HAP-1 (cell line): Measurements from ENCODE around the gene CCDC82.

ENCODE experiments used
- DNase-seq, 2 experiments: peaks; one replicate each; pipeline ENCODE4 v3.0.0-alpha.2; 2016 to 2020; ENCODE audit warnings: low spot score in 2 of 2
- H3K27me3 ChIP-seq: fragments of 250-450 bp; sonication (Bioruptor Pico); 2 replicates; pipeline ENCODE4 v1.5.1; 2020; ENCODE audit warnings: low read depth, mild to moderate bottlenecking, moderate library complexity
- H3K36me3 ChIP-seq: fragments of 250-450 bp; sonication (Bioruptor Pico); replicated peaks from 2 replicates; pipeline ENCODE4 v1.5.1; 2020; ENCODE audit warnings: mild to moderate bottlenecking
- H3K4me1 ChIP-seq: fragments of 250-450 bp; sonication (Bioruptor Pico); 2 replicates; pipeline ENCODE4 v1.5.1; 2020; ENCODE audit warnings: mild to moderate bottlenecking
- H3K4me3 ChIP-seq: fragments of 250-450 bp; sonication (Bioruptor Pico); 2 replicates; pipeline ENCODE4 v1.5.1; 2020; ENCODE audit warnings: mild to moderate bottlenecking, moderate library complexity
- H3K9me3 ChIP-seq: fragments of 250-450 bp; sonication (Bioruptor Pico); 2 replicates; pipeline ENCODE4 v1.5.1; 2020; ENCODE audit warnings: mild to moderate bottlenecking, moderate library complexity
- in situ Hi-C: fragments of 300-500 bp; cut with MboI; formaldehyde crosslinking; loops from 3 replicates; pipeline ENCODE4 v1.14.3; 2020; ENCODE audit warnings: low sequenced_read_pairs, inconsistent platforms, mixed read lengths

Gene CCDC82

DNA sequence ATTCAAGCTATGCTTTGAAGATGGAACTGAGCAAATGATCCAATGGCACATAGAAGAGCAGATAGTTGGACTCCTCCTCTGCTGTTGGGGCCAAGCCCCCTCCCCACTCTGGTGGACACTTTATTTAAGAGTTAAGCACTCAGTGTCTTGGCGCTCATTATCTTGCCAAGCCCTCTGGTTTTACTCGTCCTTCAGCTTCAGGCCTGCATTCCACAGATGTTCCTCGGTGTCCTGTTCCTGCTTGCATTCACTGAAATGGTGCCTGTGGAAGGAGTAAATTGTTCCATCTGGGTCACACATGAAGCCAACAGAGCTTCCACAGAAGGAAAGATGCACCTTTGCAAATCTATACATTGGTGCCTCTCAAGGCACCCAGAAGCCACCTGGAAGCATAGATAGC lies 72.8 kb downstream of the CCDC82 start:
- no peak for DNase-seq
- Histone ChIP-seq H3K4me3 (no peak overlapping the region), H3K36me3 (no peaks in the 10 kb centered on the region), H3K27me3 (no peaks in the 10 kb centered on the region), H3K9me3 (no peaks in the 10 kb centered on the region), H3K4me1 (peaks cover 3% of the 10 kb centered on the region)
- in situ Hi-C loops, result no loop called here

DNA sequence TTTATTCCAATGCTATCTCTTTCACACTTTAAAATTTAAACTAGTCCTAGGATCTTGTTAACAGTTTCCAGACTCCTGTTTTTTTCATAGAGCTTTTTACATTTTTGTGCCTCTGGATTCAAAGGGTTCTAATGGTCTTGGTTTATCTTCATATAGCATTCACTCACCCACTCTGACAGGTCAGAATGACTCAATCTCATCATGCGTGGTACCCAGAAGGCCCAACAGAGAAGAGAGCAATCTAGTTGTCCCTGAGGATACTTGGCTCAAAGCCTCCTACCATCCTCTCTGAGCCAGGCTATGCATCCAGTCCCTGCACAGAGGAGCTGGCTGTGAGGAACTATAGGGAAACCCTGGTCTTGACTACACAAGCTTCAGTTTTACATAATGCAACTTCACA lies 74.2 kb downstream of the CCDC82 start:
- DNase-seq, result no peak
- Histone ChIP-seq H3K36me3 (no peaks in the 10 kb centered on the region), H3K9me3 (no peaks in the 10 kb centered on the region), H3K4me3 (no peak overlapping the region), H3K27me3 (no peaks in the 10 kb centered on the region), H3K4me1 (peaks cover 14% of the 10 kb centered on the region)
- in situ Hi-C loops, result no loop called here

DNA sequence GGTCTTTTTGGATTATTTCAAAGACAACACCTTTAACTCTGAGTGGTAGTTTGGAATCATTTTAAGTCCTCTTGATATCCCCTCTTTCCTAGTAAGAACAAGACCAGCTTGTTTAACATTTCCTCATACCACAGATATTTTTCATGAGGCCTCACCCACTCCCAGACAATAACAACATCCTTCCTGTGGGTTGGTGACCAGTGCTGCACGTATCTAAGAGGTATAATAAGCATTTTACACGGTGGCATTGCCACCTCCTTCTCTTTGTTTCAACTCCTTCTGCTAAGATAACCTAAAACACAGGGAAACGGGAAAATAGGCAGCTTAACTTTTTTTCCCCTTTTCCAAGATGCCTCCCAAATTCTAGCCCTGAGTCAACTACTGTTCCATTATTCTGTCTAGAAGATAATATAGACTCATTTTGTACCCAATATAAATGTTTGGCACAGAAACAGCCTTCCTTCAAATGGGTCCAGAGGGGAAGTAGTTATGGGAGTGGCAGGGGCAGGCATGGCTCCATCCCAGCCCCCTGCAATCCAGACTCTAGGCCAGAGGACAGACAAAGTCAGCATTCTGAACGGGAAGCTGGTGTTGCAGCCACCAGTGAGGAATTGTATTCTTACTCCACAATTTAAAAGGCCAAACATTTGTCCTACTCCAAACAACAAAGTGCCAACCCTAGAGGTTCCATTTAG lies 75.2 kb downstream of the CCDC82 start:
- no peaks in the 10 kb centered on the region for H3K27me3 ChIP-seq
- H3K36me3 ChIP-seq, result no peaks in the 10 kb centered on the region
- no peak overlapping the region for H3K4me3 ChIP-seq
- no peak for DNase-seq
- no peaks in the 10 kb centered on the region for H3K9me3 ChIP-seq
- in situ Hi-C loops, result no loop called here
- H3K4me1 ChIP-seq, result peaks cover 14% of the 10 kb centered on the region

DNA sequence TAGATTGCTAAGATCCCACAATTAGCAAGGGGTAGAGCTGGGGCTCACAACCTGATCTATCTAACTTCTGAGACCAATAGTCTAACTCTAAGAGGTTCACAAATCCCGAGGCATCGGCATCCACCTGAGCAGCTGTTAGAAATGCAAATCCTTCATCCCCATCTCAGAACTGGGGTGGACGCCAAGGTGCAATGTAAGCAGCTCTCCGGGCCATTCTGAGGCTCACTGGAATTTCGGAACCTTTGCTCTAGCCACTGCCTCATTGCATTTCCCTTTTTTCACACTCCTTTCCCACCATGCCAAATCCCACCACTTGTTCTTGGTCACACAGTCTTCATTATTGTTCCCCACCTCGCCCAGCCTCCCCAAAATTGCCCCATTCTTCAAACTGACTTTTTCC lies 76.5 kb downstream of the CCDC82 start:
- no peaks in the 10 kb centered on the region for H3K27me3 ChIP-seq
- in situ Hi-C loops, result no loop called here
- no peaks in the 10 kb centered on the region for H3K9me3 ChIP-seq
- peaks cover 28% of the 10 kb centered on the region for H3K4me1 ChIP-seq
- H3K36me3 ChIP-seq, result no peaks in the 10 kb centered on the region
- DNase-seq, result no peak
- H3K4me3 ChIP-seq, result no peak overlapping the region

DNA sequence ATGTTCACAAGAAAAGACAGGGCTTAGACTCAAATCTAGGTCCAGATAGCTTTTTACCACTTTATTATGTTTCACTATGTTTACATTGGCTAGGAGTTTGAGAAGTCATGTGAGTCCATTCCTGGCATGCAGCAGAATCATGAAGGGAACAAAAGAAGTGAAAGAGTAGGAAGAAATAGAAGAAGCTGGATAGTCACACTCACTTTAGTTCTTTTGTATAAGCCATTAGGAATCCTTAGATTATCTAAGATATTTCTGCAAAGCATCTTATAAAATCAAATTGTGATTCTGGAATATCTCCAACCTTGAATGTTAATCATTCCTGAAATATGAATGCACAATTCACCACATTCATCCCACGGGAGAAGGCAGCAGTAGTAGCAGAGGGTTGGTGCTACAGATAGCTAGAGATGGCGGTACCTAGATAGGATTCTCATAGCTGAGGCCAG lies 78.6 kb downstream of the CCDC82 start:
- DNase-seq, result no peak
- H3K4me3 ChIP-seq, result no peak overlapping the region
- H3K27me3 ChIP-seq, result no peaks in the 10 kb centered on the region
- H3K9me3 ChIP-seq, result no peaks in the 10 kb centered on the region
- in situ Hi-C loops, result no loop called here
- H3K36me3 ChIP-seq, result no peaks in the 10 kb centered on the region
- H3K4me1 ChIP-seq, result peaks cover 46% of the 10 kb centered on the region

DNA sequence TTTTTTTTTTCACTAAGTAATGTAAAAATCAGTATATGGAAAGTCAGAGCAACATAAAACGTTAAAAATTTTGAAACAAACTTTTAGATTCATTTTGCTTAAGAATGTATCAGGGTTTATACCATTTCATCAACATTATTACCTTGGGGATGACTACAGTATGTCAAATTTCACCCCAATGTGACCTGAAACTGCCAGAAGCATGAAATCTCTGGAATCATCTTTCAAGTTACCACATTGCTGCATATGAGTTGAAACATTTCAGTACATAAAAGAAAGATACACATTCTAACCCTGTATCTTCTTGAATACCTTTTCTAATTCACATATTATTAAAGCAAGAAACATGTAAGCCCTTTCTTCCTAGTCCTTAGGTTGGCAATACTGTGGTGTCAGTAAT lies 79.5 kb downstream of the CCDC82 start:
- Histone ChIP-seq H3K27me3 (no peaks in the 10 kb centered on the region), H3K9me3 (no peaks in the 10 kb centered on the region), H3K4me1 (peaks cover 47% of the 10 kb centered on the region), H3K4me3 (no peak overlapping the region), H3K36me3 (no peaks in the 10 kb centered on the region)
- no peak for DNase-seq
- in situ Hi-C loops, result no loop called here

DNA sequence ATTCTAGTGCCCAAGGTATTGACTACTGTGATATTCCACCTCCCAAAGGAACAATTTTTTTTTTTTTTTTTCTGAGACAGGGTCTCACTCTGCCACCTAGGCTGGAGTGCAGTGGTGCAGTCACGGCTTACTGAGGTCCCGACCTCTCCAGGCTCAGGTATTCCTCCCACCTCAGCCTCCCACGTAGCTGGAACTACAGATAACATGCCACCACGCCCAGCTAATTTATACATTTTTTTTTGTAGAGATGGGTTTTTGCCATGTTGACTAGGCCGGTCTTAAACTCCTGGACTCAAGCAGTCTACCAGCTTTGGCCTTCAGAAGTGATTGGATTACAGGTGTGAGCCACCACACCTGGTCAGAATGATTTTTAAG lies 80.1 kb downstream of the CCDC82 start:
- no peaks in the 10 kb centered on the region for H3K36me3 ChIP-seq
- in situ Hi-C loops, result no loop called here
- no peak for DNase-seq
- no peaks in the 10 kb centered on the region for H3K9me3 ChIP-seq
- H3K27me3 ChIP-seq, result no peaks in the 10 kb centered on the region
- no peak overlapping the region for H3K4me3 ChIP-seq
- peaks cover 47% of the 10 kb centered on the region for H3K4me1 ChIP-seq

DNA sequence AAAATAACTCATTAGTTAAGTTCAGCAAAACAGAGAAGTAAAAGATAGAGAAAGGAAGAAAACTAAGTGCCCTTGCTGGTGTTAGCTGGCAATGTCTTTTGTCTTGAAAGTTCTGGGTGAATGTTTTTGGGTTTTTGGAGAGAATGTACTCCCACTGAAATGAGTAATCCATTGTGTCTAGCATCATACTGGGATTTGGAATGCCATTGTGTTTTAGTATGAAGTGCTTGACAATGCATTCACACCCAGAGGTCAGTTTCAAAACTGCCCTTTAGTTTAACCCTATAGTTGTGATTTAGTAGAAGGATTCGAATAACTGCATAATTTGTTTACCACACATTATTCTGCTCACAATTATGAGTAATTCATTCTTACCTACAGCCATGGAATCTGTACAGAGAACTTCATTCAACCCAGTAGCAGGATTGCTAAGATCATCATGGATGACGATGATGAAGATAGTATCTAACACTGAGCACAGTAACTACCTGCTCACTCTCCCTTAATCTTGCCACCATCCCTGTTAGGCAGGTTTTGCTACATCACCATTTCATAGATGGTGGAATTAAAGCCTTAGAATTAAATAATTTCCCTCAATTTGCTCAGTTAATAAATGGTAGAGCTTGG lies 80.6 kb downstream of the CCDC82 start:
- Histone ChIP-seq H3K4me1 (peaks cover 47% of the 10 kb centered on the region), H3K27me3 (no peaks in the 10 kb centered on the region), H3K4me3 (no peak overlapping the region), H3K36me3 (no peaks in the 10 kb centered on the region), H3K9me3 (no peaks in the 10 kb centered on the region)
- DNase-seq, result peak in 1 of 2 experiments; percentile 77
- in situ Hi-C loops, result no loop called here

DNA sequence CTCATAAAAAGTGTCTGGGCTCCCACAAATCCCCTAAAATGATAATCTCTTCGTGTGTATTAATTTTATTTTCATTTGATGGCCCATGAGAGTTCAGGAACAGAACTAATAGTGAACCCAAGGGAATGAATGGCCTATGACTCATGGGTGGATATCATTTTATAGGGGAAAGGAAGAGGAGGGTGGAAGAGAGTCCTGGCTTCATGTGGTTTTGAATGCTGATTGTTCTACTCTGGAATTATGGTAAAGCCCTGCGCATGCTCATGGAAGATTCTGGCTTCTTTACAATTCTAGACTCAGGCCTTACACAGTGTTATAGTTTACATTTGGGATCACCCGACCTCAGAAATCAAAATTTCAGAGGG lies 82.0 kb downstream of the CCDC82 start:
- H3K27me3 ChIP-seq, result no peaks in the 10 kb centered on the region
- peaks cover 51% of the 10 kb centered on the region for H3K4me1 ChIP-seq
- no peaks in the 10 kb centered on the region for H3K9me3 ChIP-seq
- in situ Hi-C loops, result no loop called here
- peak; percentile 56 to 88 for DNase-seq
- H3K4me3 ChIP-seq, result peak overlapping the region; percentile 2
- H3K36me3 ChIP-seq, result no peaks in the 10 kb centered on the region

DNA sequence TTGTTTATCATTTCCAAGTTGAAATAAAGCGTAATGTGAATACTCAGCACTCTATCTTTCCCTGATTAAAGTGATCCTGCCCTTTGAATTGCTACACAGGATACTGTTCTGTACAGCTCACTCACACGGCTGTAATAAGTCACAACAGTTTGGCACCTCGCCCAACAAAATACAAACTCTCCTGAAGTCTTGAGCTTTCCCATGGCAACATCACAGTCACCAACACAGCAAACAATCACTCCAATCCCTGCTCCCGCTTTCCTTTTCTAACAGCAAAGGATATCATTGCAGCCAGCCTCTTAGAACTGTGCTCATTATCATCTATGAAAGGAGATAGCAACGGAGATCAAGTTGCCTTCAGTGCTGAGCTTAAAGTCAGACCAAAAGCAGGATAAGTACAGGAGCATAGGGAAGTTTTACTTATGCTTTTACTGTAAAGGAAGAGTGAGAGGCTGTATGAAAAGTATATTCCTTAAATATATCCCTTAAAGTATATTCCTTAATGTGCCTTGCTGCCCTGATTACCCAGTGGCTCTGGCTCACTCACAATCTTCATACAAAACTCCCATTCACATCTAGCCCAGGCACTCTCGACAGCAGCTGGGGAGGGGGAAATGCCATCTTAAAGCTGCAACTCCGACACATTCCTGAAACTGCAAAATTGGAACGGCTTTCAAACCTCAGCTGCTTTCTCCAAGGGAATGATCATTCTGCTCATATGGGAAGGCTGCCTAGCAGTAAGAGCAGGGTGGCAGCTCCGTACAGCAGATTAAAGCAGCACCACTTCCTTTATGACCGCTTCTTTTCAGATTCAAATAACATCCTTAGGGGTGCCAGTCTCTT lies 82.6 kb downstream of the CCDC82 start:
- H3K27me3 ChIP-seq, result no peaks in the 10 kb centered on the region
- in situ Hi-C loops, result no loop called here
- H3K4me1 ChIP-seq, result peaks cover 51% of the 10 kb centered on the region
- no peaks in the 10 kb centered on the region for H3K9me3 ChIP-seq
- H3K4me3 ChIP-seq, result peak overlapping the region; percentile 2
- H3K36me3 ChIP-seq, result no peaks in the 10 kb centered on the region
- peak; percentile 92 to 93 for DNase-seq

DNA sequence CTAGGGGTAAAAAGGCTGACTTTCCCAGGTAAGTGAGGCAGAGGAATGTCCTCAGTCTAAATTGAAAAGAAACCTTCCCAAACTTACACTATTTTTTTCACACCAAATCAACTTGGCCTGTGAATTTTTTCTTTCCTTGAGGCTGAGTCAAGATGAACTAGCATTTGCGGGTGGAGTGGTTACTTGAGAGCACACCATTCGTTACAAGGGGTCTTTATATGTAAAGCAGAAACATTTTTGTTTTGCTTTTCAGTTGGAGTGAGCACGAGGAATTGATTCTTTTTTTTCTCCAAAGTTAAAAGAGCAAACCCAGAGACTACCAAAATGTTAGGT lies 83.1 kb downstream of the CCDC82 start:
- no peaks in the 10 kb centered on the region for H3K36me3 ChIP-seq
- H3K9me3 ChIP-seq, result no peaks in the 10 kb centered on the region
- in situ Hi-C loops, result no loop called here
- peaks cover 49% of the 10 kb centered on the region for H3K4me1 ChIP-seq
- H3K27me3 ChIP-seq, result no peaks in the 10 kb centered on the region
- DNase-seq, result no peak
- H3K4me3 ChIP-seq, result 0 out of 2 replicates have a peak overlapping the region, but pooled peaks have one; percentile 1

DNA sequence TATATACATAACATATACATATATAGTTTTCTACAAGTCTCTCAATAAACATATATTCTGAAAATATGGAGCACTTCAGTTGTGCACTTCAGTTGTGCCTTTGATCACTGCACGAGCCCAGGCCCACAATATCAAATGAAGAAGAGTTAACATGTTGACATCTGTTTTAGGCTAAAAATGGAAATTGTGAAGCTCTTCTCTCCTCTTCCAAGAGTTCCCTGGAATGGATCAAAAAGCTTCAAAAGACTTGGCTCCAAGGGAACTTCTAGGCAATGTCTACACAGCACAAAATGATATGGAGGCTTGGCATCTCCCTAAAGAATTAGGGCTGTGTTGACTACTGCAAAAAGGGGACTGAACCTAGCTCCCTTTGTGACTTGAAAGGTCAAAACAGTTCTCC lies 83.6 kb downstream of the CCDC82 start:
- peaks cover 44% of the 10 kb centered on the region for H3K4me1 ChIP-seq
- H3K27me3 ChIP-seq, result no peaks in the 10 kb centered on the region
- in situ Hi-C loops, result no loop called here
- H3K36me3 ChIP-seq, result no peaks in the 10 kb centered on the region
- no peak for DNase-seq
- no peaks in the 10 kb centered on the region for H3K9me3 ChIP-seq
- no peak overlapping the region for H3K4me3 ChIP-seq

DNA sequence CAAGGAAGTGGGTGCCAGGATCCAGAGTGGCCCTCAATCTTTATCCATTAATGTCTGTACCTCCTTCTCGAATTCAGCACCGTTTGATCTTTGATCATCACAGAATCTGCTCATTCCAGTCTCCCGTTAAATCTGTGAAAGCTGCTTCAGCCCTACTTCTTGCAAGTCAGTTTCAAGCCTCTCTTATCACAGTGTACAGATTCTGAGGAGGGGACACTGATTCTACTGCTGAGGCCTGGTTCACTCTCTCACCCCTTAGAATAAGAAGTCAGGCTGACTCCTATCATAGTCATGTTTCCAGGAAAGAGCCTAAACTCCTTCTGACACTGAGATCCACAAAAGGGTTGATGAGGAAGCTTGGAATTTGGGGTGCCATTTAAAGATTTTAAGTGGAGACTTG lies 85.7 kb downstream of the CCDC82 start:
- Histone ChIP-seq H3K27me3 (no peaks in the 10 kb centered on the region), H3K4me3 (no peak overlapping the region), H3K36me3 (no peaks in the 10 kb centered on the region), H3K9me3 (no peaks in the 10 kb centered on the region), H3K4me1 (peaks cover 34% of the 10 kb centered on the region)
- DNase-seq, result no peak
- in situ Hi-C loops, result no loop called here

DNA sequence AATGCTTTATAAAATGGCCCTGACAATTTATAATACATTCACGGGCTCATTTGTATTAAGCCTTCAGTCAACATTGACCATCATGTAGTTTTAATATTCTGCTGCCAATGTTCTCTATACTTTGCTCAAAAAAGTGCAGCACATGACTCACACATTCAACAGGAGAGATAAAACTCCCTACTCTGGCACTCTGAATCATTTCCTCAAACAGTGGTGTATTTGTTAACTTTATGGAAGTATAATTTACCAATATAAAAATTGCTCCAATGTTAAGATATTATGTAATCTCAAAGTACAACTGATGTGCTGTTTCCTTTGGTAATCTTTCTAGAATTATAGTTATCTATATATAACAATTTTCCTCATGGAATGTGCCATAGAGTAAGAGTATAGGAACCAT lies 86.6 kb downstream of the CCDC82 start:
- in situ Hi-C loops, result no loop called here
- Histone ChIP-seq H3K4me3 (no peak overlapping the region), H3K27me3 (no peaks in the 10 kb centered on the region), H3K36me3 (no peaks in the 10 kb centered on the region), H3K9me3 (no peaks in the 10 kb centered on the region), H3K4me1 (peaks cover 25% of the 10 kb centered on the region)
- no peak for DNase-seq
